ENCODE data around the gene DHRSX.

- TF ChIP-seq CTCF (conservative IDR thresholded peaks at IDR 0.05 in 1 of 2, IDR thresholded peaks at IDR 0.05 in 1 of 2; ENCODE audit: extremely low read depth in 1 of 2, insufficient read depth in 1 of 2, low read depth in 1 of 2, low read length in 2 of 2) (no peak), EZH2 (IDR thresholded peaks at IDR 0.05; ENCODE audit: borderline replicate concordance, low read length) (no peak)
Measured at GRCh38 chrX:2267890-2268289, 232.9 kb downstream of the DHRSX start.
